H9 (cell line): Measurements from ENCODE around the gene FBXL5. TPM values are rescaled to one million over a fixed set of nuclear protein-coding genes. Genes with fewer than 3 reads are reported as not detected.

ENCODE experiments used
- DNase-seq: peaks from one replicate; pipeline ENCODE4 v3.0.0-alpha.2; 2017
- H2AFZ ChIP-seq: one replicate; pipeline ENCODE4 v1.6.1; 2013; ENCODE audit warnings: mild to moderate bottlenecking, low read length, control low read depth, moderate library complexity
- H2AK5ac ChIP-seq: 2 replicates; pipeline ENCODE4 v1.6.1; 2013; ENCODE audit warnings: low read length, control low read depth, mixed read lengths; ENCODE audit not compliant: insufficient read length
- H2BK120ac ChIP-seq: one replicate; pipeline ENCODE4 v1.6.1; 2013; ENCODE audit warnings: low read depth, mild to moderate bottlenecking, low read length, control low read depth, inconsistent platforms; ENCODE audit not compliant: poor library complexity, severe bottlenecking
- H2BK12ac ChIP-seq: 2 replicates; pipeline ENCODE4 v1.6.1; 2013; ENCODE audit warnings: low read length, control low read depth, mixed read lengths, low read depth; ENCODE audit not compliant: insufficient read length
- H2BK15ac ChIP-seq: 2 replicates; pipeline ENCODE4 v1.6.1; 2013; ENCODE audit warnings: low read depth, low read length, control low read depth
- H2BK20ac ChIP-seq: one replicate; pipeline ENCODE4 v1.6.1; 2013; ENCODE audit warnings: low read depth, mild to moderate bottlenecking, low read length, control low read depth, inconsistent platforms; ENCODE audit not compliant: poor library complexity, severe bottlenecking
- H2BK5ac ChIP-seq: 2 replicates; pipeline ENCODE4 v1.6.1; 2013; ENCODE audit warnings: low read length, control low read depth, mixed read lengths; ENCODE audit not compliant: insufficient read length
- H3K14ac ChIP-seq: 2 replicates; pipeline ENCODE4 v1.6.1; 2013; ENCODE audit warnings: low read length, control low read depth; ENCODE audit not compliant: insufficient read depth
- H3K18ac ChIP-seq: 2 replicates; pipeline ENCODE4 v1.6.1; 2013; ENCODE audit warnings: low read depth, mild to moderate bottlenecking, mixed read lengths, low read length, control low read depth; ENCODE audit not compliant: insufficient read length
- H3K23ac ChIP-seq: 2 replicates; pipeline ENCODE4 v1.6.1; 2013; ENCODE audit warnings: low read length, control low read depth, mixed read lengths, low read depth; ENCODE audit not compliant: insufficient read length
- H3K23me2 ChIP-seq: 2 replicates; pipeline ENCODE4 v1.6.1; 2013; ENCODE audit warnings: low read depth, mild to moderate bottlenecking, mixed read lengths, low read length, control low read depth; ENCODE audit not compliant: insufficient read length, poor library complexity, severe bottlenecking
- H3K27ac ChIP-seq: 2 replicates; pipeline ENCODE4 v1.5.1; 2013; ENCODE audit warnings: low read length, control low read depth, mixed read lengths, low read depth; ENCODE audit not compliant: insufficient read length
- H3K27me3 ChIP-seq: 2 replicates; pipeline ENCODE4 v1.6.1; 2013; ENCODE audit warnings: low read length, control low read depth, inconsistent platforms; ENCODE audit not compliant: insufficient read depth
- H3K4ac ChIP-seq: 2 replicates; pipeline ENCODE4 v1.6.1; 2013; ENCODE audit warnings: low read depth, mild to moderate bottlenecking, control low read depth, inconsistent platforms, low read length, moderate library complexity
- H3K4me1 ChIP-seq: 2 replicates; pipeline ENCODE4 v1.6.1; 2013; ENCODE audit warnings: low read length, control low read depth, inconsistent platforms; ENCODE audit not compliant: insufficient read depth
- H3K4me2 ChIP-seq: 2 replicates; pipeline ENCODE4 v1.6.1; 2013; ENCODE audit warnings: low read length, control low read depth, mixed read lengths; ENCODE audit not compliant: insufficient read length, insufficient read depth
- H3K56ac ChIP-seq: 2 replicates; pipeline ENCODE4 v1.6.1; 2013; ENCODE audit warnings: low read depth, mild to moderate bottlenecking, mixed read lengths, low read length, control low read depth; ENCODE audit not compliant: insufficient read length
- H3K79me1 ChIP-seq: 2 replicates; pipeline ENCODE4 v1.6.1; 2013; ENCODE audit warnings: low read depth, mild to moderate bottlenecking, moderate library complexity, low read length, control low read depth, inconsistent platforms; ENCODE audit not compliant: insufficient read depth, poor library complexity, severe bottlenecking
- H3K79me2 ChIP-seq: 2 replicates; pipeline ENCODE4 v1.6.1; 2013; ENCODE audit warnings: low read length, control low read depth, inconsistent platforms; ENCODE audit not compliant: insufficient read depth
- H3K9ac ChIP-seq: 2 replicates; pipeline ENCODE4 v1.6.1; 2013; ENCODE audit warnings: low read length, control low read depth, mixed read lengths; ENCODE audit not compliant: insufficient read length; ENCODE audit errors: extremely low read depth
- H3K9me3 ChIP-seq: one replicate; pipeline ENCODE4 v1.6.1; 2013; ENCODE audit warnings: low read depth, low read length, inconsistent platforms; ENCODE audit not compliant: control insufficient read depth
- H3T11ph ChIP-seq: one replicate; pipeline ENCODE4 v1.6.1; 2013; ENCODE audit warnings: mild to moderate bottlenecking, low read length, control low read depth, inconsistent platforms
- H4K20me1 ChIP-seq: one replicate; pipeline ENCODE4 v1.6.1; 2013; ENCODE audit not compliant: control insufficient read depth, insufficient read length, insufficient read depth
- H4K5ac ChIP-seq: 2 replicates; pipeline ENCODE4 v1.6.1; 2013; ENCODE audit warnings: low read depth, mild to moderate bottlenecking, mixed read lengths, low read length, control low read depth; ENCODE audit not compliant: insufficient read length
- H4K8ac ChIP-seq: replicated peaks from 2 replicates; pipeline ENCODE4 v1.6.1; 2013; ENCODE audit warnings: low read length, control low read depth, mixed read lengths, low read depth; ENCODE audit not compliant: insufficient read length
- H4K91ac ChIP-seq: 2 replicates; pipeline ENCODE4 v1.6.1; 2013; ENCODE audit warnings: low read depth, mild to moderate bottlenecking, moderate library complexity, mixed read lengths, low read length, control low read depth; ENCODE audit not compliant: insufficient read length
- H3K27ac Mint-ChIP-seq, 3 experiments: 2 replicates in 2 of 3; 3 replicates in 1 of 3; pipeline ENCODE4 v1.8.0; 2020 to 2021; ENCODE audit warnings: mixed read lengths in 3 of 3, mild to moderate bottlenecking in 1 of 3, moderate library complexity in 1 of 3
- H3K27me3 Mint-ChIP-seq: 2 replicates; pipeline ENCODE4 v1.8.0; 2021; ENCODE audit warnings: low read depth, mild to moderate bottlenecking, moderate library complexity, mixed read lengths
- H3K36me3 Mint-ChIP-seq, 3 experiments: 2 replicates in 2 of 3; 3 replicates in 1 of 3; pipeline ENCODE4 v1.8.0; 2020 to 2021; ENCODE audit warnings: low read depth in 3 of 3, mixed read lengths in 3 of 3; ENCODE audit not compliant: insufficient read depth in 1 of 3
- H3K4me1 Mint-ChIP-seq, 2 experiments: 2 replicates each; pipeline ENCODE4 v1.8.0; 2020; ENCODE audit warnings: mixed read lengths in 2 of 2
- H3K4me3 Mint-ChIP-seq, 2 experiments: 2 replicates in 1 of 2; 3 replicates in 1 of 2; pipeline ENCODE4 v1.8.0; 2020 to 2021; ENCODE audit warnings: mild to moderate bottlenecking in 2 of 2, mixed read lengths in 2 of 2, moderate library complexity in 1 of 2
- H3K9me3 Mint-ChIP-seq, 2 experiments: 2 replicates in 1 of 2; 3 replicates in 1 of 2; pipeline ENCODE4 v1.8.0; 2020; ENCODE audit warnings: mild to moderate bottlenecking in 2 of 2, mixed read lengths in 2 of 2, moderate library complexity in 1 of 2
- CTCF ChIP-seq: fragments of 200-600 bp; sonication (generic); conservative IDR thresholded peaks from 3 replicates; pipeline ENCODE4 v1.8.0; 2021; ENCODE audit warnings: antibody characterized with exemption, mild to moderate bottlenecking
- WGBS: extraction: QIAGEN DNeasy Blood & Tissue Kit; methylation state at CpG from one replicate; pipeline ENCODE4 v1.1.7; 2013; ENCODE audit warnings: missing lambda C conversion rate, low lambda C conversion rate, mixed read lengths; ENCODE audit not compliant: insufficient read length; ENCODE audit errors: extremely low coverage; 5-methylcytosine and 5-hydroxymethylcytosine counted together
- total RNA-seq: library from RNA; stranded (reverse); gene quantifications from 2 replicates; pipeline ENCODE4 v1.2.1, GENCODE V29; 2021

The FBXL5 gene
- total RNA-seq, 1 experiment from 2014 or later: 57.6 TPM

GRCh38 chr4:15592799-15593198, 62.4 kb downstream of the FBXL5 start:
- no peak overlapping the region for H4K5ac ChIP-seq
- Mint-ChIP-seq H3K4me3 (no peak overlapping the region), H3K9me3 (peaks cover under 1% of the 10 kb centered on the region in 2 experiments; a peak in 3 of 5 replicates), H3K36me3 (peaks cover 1 to 10% (median 4%) of the 10 kb centered on the region in 3 experiments; a peak in 6 of 7 replicates), H3K27ac (no peak overlapping the region), H3K27me3 (no peaks in the 10 kb centered on the region), H3K4me1 (peaks cover 3 to 4% of the 10 kb centered on the region in 2 experiments; a peak in 2 of 4 replicates)
- H3K4ac ChIP-seq: no peak overlapping the region
- no peak overlapping the region for H2BK20ac ChIP-seq
- no peak overlapping the region for H3K9ac ChIP-seq
- H3K56ac ChIP-seq: no peak overlapping the region
- H2AFZ ChIP-seq: no peak overlapping the region
- TF ChIP-seq CTCF: no peak
- no peaks in the 10 kb centered on the region for H3K27me3 ChIP-seq
- no peak overlapping the region for H3T11ph ChIP-seq
- no peaks in the 10 kb centered on the region; the same call in 1 of the 2 replicates for H3K4me1 ChIP-seq
- no peak overlapping the region for H3K14ac ChIP-seq
- H4K91ac ChIP-seq: no peak overlapping the region
- H3K4me2 ChIP-seq: no peak overlapping the region
- no peaks in the 10 kb centered on the region for H3K79me2 ChIP-seq
- no peak overlapping the region for H2BK120ac ChIP-seq
- no peak overlapping the region for H4K8ac ChIP-seq
- H3K79me1 ChIP-seq: no peaks in the 10 kb centered on the region
- no peaks in the 10 kb centered on the region for H3K9me3 ChIP-seq
- H2BK15ac ChIP-seq: no peak overlapping the region
- 100% methylated on average over 1 of the region's 3 CpGs for WGBS
- no peaks in the 10 kb centered on the region for H3K23me2 ChIP-seq
- H3K23ac ChIP-seq: no peak overlapping the region
- H2AK5ac ChIP-seq: no peak overlapping the region
- no peak overlapping the region for H3K18ac ChIP-seq
- H3K27ac ChIP-seq: no peak overlapping the region
- H2BK5ac ChIP-seq: no peak overlapping the region
- no peaks in the 10 kb centered on the region for H4K20me1 ChIP-seq
- no peak for DNase-seq
- H2BK12ac ChIP-seq: no peak overlapping the region
